ENCODE data around the gene DPP6.

DNA sequence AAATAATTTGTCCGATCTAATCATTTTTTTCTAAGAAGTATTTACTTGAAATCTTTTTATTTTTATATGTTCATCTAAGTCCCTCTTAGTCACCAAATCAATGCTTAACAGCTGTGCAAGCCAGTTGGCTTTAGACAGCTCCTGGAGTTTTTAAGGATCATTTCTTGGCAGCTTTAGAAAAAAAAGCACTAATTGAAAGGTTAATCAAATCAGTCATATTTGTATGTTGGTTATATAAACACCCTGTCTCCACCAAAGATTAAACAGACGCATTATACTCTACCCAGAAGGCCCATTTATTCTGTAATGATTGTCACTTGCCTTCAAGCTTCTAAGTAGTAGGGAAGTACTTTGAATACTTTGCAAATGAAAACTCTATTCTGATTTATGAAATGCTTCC lies 890.5 kb downstream of the DPP6 start:
- TF ChIP-seq, protein P1, sequence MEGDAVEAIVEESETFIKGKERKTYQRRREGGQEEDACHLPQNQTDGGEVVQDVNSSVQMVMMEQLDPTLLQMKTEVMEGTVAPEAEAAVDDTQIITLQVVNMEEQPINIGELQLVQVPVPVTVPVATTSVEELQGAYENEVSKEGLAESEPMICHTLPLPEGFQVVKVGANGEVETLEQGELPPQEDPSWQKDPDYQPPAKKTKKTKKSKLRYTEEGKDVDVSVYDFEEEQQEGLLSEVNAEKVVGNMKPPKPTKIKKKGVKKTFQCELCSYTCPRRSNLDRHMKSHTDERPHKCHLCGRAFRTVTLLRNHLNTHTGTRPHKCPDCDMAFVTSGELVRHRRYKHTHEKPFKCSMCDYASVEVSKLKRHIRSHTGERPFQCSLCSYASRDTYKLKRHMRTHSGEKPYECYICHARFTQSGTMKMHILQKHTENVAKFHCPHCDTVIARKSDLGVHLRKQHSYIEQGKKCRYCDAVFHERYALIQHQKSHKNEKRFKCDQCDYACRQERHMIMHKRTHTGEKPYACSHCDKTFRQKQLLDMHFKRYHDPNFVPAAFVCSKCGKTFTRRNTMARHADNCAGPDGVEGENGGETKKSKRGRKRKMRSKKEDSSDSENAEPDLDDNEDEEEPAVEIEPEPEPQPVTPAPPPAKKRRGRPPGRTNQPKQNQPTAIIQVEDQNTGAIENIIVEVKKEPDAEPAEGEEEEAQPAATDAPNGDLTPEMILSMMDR (IDR thresholded peaks at IDR 0.05; ENCODE audit: poor library complexity): no peak
- no peak for TF ChIP-seq EZH2phosphoT487 (IDR thresholded peaks at IDR 0.05; ENCODE audit: low read depth, severe bottlenecking, unreplicated experiment)
- TF ChIP-seq EZH2 (IDR thresholded peaks at IDR 0.05; ENCODE audit: borderline replicate concordance): no peak
